Activated T-helper 1 cell treated with Interleukin-2 at 50 U/mL for 16 hours (primary cell): ENCODE measurements around the gene TLCD5.
A peak's percentile ranks its signal among the peaks of the same experiment; 100 is the strongest.

Experiments used
- DNase-seq: peaks from one replicate; pipeline ENCODE4 v3.0.0-alpha.2; 2020; ENCODE audit warnings: low read depth

TLCD5 gene

DNA sequence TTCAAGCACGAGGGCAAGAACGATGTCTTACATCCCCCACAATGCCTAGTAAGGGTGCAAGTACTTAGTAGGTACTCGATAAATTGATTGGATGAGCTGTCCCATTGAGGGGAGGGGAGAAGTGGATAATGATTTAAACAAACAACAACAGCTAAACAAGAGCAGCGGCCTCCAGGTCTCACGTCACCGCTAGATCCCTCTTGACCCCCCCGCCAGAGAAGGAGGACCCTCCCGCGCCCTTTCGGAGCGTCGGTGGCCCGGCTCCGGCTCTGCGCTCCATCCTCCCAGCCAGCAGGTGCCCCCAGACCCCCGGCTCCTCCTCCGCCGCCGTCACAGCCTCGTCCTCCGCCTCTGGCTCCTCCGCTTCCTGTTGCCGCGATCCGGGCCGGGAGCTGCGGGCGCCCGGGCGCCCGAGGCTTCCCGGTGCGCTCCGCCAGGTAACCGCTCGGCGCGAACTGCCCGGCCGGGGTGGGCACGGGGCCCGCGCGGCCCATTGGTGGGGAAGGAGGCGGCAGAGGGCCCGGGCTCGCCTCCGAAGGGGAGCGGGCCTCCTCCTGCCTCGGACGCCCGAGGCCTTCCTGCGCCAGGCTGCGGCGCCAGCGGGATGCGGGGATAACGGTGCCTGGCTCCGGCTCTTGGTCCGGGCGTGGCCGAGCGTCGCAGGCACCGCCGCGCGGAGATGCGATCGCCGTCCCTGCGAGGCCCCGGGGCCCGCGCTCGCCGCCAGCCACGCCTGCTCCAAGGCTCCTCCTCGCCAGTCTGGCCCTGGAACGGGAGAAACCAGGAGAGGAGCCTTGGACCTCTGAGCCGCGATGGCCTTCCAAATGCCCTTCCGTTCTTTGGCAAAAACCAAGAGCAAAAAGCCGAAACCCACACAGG, at the start of gene TLCD5:
Gene TLCD5, plus strand, starts transcription at position 368 of the 879 bp plus-strand sequence. CDS start 2,143 bp downstream, outside the sequence.
- peak; percentile 20 for DNase-seq

DNA sequence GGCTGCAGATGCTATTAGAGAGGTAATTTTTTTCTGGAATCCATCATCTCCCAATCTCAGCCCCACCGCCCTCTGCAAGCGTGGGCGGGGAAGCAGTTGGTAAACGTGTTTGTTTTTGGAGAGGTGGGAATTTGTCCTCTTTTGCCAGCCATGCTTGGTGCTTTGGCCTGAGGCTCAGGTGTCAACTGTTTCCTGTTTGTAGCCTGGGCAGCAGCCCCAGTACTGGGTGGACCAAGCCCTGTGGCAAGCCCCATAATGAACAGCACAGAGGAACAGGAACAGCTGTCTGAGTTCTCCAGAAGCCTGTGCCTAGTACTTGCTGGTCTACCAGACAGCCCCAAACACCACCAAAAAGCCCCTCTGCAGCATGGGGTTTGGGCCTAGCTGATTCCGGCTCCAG, 45.6 kb upstream of the TLCD5 start:
- no peak for DNase-seq

DNA sequence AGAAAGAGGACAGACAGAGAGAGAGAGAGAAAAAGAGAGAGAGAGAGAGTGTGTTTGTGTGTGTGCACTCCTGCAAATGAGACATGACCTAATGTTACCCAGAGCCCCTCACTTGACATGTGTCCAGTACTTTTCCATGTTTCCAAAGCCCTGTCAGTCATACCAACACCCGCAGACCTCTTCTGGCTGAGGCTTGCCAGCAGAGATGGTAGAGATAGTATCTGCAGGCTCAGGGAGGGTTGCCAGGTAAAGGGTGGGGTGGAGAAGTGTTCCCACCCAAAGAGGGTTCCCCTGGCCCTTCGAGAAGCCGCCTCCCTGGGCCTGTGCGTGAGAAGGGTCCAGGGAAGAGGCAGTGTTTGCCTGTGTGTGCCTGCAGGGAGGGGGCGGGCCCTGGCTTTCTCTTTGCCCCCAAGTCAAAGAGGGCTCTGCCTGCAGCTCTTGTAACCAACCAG, 44.5 kb upstream of the TLCD5 start:
- no peak for DNase-seq

DNA sequence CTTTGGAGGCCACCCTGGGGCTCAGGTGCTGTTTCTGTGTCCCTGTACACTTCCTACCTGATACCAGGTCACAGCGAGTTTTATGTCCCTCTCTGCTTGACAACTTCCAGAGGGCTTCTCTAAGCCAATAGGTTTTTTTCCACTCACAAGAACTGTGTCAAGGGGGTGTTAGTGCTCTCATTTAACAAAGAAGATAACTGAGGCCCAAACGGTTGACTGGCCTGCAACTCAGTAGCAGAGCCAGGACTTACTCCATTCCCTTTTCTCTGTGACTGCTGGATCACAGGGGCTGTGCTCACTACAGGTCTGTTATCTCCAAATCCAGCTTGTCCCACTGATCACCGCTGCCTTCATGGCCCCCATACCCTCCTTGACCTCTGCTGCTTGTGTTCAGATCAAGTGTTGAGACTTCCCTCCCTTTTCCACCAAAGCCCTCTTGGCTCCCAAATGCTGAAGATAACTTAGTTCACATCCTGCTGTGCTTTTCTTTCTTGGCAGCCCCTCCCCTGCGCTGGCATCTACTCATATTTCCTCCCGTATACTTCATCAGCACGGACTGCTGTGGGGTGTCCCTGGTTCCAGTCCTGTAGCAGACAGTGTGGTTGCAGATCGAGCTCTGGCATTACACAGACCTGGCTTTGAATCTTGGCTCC, 43.8 kb upstream of the TLCD5 start:
- no peak for DNase-seq

DNA sequence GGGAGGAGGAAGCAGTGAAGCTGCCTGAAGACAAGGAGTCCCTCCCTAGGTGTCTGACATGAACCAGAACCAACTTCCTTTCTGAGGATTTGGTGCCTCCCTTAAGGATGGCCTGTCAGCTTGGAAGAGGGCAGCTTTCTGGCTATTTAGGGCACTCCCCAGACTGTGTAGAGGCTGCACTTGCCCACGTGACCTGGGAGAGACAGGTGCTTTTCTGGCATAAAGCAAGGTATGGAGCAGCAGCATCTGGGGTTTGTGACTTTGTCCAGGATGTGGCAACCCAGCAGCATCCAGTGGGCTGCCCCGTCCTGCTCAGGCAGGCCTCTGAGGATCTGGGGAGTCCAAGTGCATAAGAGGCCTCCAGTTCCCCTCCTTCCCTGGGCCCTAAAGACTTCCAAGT, 42.0 kb upstream of the TLCD5 start:
- DNase-seq = no peak

DNA sequence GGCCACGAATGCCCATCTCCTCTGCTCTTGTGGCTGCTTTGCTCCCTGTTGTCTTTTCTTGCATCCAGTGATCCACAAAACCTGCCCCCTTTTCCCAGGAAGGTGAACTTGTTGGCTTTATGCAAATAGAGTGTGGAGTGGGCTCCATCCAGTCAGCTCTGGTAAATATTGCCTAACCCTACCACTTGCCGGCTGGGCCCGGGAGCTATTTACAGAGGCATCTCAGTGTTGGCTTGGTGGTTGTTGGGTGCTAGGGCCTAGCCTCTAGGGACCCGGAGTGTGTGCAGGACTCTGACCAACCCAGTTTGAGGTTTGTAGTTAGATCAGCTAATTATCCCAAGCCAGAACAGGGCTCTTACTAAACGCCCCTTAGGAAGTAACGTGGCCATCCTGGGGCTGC, 40.8 kb upstream of the TLCD5 start:
- no peak for DNase-seq

DNA sequence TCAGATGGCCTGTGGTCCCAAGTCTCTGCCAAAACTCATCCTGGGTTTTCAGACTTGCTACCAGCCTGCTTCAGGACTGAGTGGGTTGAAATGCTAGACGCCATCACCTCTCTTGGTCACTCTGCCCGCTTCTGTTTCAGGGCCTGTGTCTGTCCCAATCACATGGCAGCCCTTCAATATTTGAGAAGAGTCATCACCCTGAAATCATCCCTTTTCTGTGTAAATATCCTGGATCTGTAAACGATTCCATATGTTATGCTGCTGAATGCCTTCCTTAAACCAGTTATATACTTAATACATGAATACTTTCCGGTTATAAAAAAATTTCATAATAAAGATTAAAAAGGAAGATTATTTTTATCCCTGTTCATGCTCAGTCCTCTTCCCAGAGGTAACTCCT, 39.8 kb upstream of the TLCD5 start:
- no peak for DNase-seq

DNA sequence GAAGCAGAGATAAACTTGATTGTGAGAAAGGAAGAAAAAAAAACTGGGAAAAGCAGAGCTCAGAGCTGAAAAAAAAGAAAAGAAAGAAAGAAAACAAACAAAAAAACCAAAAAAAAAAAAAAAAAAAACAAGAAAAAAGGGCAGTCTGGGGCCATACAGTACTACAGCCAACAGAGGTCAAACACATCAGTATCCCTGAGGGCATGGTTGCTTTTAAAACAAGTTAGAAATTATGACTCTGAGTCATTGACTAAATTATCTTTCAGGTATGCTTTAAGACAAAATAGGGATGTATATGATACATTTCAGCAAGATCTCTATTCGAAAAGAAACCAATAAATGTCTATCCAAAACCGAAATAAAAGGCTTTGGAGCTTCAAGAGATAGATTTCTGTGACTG, 37.1 kb upstream of the TLCD5 start:
- DNase-seq = no peak

DNA sequence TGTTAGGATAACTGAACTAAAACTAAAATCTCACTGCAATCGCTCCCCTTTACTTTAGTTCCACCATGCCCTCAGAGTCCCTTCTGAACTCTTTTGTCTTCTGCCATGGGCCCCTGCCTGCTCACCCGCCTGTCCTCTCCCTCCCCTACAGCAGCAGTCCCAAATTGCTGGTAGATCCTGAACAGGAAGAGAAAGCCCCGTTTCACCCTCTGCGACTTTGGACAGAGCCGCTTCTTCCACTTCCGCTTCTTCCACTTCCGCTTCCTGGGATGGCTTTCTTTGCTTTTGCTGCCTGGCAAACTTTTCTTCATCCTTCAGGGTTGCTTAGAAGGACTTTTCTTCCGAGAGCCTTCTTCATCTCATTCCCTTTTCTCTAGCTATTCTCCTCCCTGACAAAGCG, 35.7 kb upstream of the TLCD5 start:
- no peak for DNase-seq

DNA sequence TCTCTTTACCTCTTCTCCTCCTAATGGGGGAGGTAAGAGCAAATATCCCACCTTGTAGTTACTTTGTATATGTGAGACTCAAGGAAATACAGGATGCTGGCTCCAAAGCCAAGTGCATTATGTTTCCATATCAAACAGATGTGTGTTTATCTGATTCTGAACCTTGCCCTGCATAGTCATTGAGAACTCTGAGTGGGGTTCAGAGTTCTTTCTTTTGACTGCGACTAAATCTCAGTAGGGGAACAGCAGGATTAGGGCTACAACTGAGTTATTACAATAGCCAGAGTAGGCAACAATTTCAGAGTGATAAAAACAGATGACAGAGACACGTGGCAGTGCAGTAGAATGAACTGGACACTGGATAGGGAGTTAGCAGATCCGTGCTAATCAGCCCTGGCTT, 34.1 kb upstream of the TLCD5 start:
- DNase-seq = no peak

DNA sequence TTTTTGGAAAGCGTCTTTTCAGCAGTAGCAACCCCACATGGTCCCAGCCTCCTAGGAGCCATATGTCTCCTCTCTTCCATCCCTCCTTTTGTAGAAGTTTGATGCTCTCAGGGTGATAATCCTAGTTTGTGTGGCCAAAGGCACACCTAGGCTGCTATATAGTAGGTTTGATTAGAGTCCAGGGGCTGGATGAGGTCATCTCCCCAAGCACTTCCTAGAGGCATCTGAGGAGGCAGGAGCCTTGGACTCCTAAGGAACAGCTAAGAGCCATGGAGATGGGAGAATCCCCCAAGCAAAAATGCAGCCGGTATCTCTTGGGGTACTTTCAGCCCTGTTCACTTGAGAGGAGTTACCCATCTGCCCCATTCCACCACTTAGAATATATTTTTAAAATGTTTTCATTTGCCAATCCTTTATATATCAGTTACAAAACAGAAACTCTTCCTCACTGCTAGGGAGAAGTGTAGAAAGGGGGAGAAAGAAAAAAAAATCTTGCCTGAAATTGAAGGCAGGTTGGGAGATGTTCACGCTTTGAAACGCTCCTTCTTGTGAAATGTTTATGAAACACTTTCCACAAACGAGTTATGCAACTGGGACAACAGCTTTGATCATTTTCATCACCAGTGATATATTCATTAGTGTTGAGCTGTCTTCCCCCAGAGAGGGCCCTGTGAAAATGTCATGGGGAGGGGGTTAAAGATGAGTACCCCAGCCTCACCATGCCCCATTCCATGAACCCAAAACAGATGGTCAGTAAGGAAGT, 31.9 kb upstream of the TLCD5 start:
- no peak for DNase-seq

DNA sequence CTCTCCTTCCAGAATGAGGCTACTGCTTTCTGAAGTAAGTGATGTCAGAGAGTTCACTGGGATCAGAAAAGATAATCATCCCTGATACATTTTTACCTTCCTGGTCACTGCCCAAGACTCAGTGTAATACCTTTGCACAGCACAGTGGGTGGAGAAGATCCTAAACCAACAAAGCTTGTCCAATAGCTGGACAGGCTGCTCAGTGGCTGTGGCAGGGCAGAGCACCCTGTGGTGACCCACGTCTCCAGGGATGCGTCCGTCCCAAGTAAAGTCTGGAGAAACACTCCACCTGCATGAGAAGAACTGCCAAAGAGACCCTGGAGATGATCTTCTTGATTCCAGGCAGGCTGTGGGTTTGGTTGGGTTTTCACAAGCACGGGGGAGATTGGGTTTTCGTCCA, 31.0 kb upstream of the TLCD5 start:
- no peak for DNase-seq

DNA sequence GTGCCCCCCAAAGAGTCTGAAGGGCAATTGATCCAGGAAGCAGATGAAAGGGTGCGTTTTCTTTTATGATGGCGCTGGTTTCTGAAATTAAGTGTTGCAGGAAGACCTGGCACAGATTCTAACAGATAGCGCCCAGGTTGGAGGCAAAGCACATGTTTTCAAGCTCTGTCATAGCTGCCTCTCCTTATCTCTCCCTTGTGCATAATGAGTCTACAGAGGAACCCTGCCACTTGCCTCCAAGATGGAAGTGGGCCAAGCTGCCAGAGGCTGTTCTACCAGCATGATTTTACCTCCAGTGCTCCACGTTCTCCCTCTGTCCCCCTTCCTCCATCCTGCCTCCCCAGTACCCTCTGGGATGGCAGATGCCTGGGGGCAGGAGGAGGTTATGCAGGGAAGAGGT, 30.0 kb upstream of the TLCD5 start:
- no peak for DNase-seq

DNA sequence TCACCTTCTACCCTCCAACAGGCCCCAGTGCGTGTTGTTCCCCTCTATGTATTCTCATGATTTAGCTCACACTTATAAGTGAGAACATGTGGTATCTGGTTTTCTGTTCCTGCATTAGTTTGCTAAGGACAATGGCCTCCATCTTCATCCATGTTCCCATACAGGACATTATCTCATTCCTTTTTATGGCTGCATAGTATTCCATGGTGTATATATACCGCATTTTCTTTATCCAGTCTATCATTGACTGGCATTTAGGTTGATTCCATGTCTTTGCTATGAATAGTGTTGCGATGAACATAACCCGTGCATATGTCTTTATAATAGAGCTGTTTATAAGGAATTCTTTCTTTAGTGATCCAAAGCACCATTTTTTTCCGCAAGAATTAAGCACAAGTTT, 28.5 kb upstream of the TLCD5 start:
- no peak for DNase-seq

DNA sequence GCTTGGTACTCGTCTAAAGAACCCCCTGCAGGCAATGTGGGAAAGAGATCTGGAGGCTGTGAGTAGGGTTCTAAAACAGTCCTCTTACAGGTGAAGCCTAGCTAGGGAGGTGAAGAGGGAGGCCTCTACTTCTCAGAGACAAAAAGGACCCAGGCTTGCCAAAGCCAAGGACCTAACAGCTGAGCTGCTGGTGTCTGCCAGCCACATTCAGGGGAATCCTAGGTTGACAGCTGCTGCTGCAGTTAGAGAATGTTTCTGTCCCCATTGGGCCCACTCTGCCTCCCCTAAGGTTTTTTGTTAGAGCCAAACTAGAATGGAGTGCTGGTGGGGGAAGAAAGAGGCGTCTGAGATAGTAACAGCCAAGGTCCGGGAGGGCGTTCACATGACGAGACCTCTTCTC, 26.6 kb upstream of the TLCD5 start:
- DNase-seq = no peak

DNA sequence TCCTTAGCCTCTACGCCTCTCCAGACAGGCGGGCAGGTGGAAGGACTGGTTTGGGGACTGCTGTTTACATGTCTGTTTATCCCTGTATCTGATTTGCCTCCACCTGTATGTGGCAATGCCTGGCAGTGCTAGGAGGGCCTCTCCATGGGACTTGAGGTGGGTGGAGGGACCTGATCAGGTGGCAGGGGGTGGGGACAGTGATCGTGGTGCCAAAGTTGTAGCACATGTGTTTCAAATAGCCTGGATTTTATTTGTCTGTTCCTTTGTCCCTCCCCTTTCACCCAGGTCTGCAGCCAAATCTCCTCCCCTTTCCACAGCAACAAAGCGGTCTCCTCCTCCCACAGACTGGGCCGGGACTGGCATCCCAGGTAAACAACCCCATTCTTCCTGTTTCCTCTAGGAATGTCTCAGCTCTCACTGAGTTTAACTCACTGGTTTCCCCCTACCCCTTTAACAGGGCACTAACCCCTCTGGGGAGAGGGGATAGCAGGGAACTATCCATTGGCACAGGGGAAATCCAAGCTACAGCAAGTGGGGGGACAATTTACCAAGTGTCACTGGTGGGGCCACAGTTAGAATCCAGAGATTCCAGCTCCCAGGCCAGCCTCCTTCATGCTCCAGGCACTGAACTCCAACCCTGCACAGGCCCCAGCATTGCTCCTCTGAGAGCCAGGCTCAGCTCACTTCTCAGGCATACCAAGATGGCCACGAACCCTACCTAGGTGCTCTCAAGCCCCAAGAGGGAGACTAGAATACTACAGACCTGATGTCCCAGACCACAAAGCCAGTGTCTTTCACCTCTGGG, 22.9 kb upstream of the TLCD5 start:
- DNase-seq = no peak

DNA sequence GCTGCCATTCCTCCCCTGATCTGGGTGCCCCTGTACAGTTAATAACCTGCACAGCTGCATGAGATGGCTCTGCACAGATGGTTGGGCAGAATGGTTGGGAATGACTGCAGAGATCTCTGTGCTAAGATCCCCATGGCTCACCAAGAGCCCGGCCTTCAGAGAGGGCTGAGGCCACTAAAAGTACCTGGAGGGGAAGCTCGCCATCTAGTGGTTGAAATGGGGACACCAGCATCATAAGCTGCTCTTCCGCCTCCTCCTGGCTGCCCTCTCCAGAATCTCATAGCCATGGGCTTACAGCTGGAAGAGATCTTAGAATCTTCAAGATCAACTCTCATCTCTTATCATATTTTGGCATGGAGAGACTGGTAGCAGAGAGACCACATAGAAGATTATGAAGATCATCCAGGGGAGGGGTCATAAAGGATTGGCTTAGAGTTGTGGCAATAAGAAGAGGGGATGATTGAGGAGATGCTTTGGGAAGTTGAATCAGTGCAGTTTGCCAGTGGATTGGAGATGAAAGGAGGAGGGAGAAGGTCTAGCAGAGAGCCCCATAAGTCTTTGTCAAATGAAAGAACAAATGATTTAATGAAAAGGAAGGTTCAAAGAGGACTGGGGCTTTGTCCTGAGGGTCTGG, 22.0 kb upstream of the TLCD5 start:
- peak; percentile 20 for DNase-seq

DNA sequence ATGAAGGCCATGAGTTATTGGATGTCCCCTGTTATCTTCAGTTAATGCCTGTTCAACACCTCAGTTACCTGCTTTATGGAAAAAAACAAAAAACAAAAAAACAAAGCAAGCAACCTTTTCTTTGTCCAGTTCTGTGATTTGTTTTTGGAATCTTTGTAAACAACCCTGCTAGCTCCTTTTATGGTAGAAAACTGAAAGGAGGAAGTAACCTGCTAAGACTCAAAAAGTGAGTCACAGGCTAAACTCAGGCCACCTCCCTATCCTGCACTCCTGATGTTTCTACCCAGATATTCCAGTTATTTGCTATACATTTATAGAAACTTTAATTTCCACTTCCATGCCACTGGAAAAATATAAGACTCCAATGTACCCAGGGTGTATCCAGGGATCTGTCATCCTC, 20.6 kb upstream of the TLCD5 start:
- DNase-seq = no peak

DNA sequence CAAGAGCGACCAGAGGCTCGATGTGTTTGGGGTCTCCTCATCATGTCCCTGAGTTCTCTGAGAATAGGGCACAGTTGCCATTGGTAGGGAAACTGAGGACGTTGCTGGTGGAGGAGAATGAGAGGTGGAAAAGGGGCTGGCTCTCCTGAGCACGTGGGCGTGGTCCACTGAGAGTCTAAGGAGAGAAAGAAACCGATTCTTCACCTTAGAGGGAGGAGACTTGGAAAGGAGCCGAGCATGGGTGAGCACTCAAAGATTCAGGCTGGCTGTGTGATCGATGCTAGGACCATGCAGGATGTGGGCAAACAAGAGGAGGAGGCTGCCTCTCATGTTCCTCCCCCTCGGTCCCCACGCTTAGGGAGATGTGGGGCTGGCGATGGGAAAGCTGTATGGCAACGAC, 19.8 kb upstream of the TLCD5 start:
- no peak for DNase-seq

DNA sequence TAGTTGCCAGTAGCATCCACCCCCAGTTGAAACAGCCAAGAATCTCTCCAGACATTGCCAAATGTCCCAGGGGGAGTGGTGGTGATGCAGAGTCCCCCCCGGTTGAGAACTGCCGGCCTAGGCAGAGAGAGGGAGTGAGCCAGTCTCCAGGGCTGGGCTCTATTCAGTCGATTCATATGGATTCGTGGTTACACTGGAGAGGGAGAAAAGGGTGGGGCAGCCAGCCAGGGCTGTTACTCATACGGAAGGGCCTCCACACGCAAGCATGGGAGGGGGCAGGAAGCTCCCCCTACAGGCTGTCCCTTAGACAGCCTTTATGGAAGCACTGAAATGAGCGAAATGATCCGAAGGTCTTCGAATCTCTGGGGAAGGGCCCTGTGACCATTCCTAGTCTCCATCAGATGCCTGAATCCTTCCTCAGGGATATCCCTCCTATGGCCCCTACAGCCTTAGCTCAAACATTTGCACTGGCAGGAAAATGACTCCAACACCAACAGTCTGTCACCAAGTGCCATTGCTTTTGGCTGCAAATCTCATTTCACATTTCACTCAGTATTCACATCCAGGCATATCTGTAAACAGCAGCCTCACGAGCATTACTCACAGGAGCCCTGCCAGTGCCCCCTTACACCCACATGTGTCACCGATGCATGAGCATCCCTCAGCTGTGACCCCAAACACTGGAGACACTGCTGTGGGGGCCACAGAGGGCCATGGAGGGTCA, 18.4 kb upstream of the TLCD5 start:
- no peak for DNase-seq

DNA sequence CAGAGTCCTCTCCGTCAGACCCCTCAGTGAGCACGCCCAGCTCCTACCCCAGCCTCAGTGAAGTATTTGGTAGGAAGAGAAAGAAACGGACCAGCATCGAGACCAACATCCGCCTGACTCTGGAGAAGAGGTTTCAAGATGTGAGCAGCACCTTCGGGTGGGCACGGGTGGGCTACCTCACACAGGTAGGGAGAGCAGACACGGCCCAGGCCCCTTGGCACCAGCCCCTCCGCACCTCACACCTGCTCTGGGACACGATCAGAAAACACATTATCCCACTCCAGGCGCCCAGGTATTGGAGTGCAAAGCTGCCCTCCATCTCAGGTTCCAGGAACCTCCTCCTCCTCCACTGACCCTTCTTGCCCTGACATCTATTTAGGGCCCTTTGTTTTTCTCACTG, 17.6 kb upstream of the TLCD5 start:
- DNase-seq = no peak
